ENCODE results near the gene TMEM45A. TPM values are rescaled to one million over a fixed set of nuclear protein-coding genes. Genes with fewer than 3 reads are reported as not detected.
"Not testable (repeated sequence)": the region's sequence is repeated elsewhere in the genome, so short reads cannot be mapped to it uniquely, and the experiment has no call there.

TMEM45A gene
- total RNA-seq, 2 experiments from 2014 or later, result 3.0 to 3.2 TPM

- H3K27ac Mint-ChIP-seq, result no peak overlapping the region
- H3K27me3 Mint-ChIP-seq, result no peaks in the 10 kb centered on the region
- no peak for DNase-seq
- no peak overlapping the region for H3K4me3 Mint-ChIP-seq
- H3K36me3 Mint-ChIP-seq, result peaks cover 2% of the 10 kb centered on the region
- H3K9me3 Mint-ChIP-seq, result peaks cover 10% of the 10 kb centered on the region
- H3K4me1 Mint-ChIP-seq, result peaks cover 3% of the 10 kb centered on the region
Observed at GRCh38 chr3:100468676-100469075, 23.7 kb upstream of the TMEM45A start.

- no peak for DNase-seq
Observed at GRCh38 chr3:100470951-100471350, 21.5 kb upstream of the TMEM45A start.

DNA sequence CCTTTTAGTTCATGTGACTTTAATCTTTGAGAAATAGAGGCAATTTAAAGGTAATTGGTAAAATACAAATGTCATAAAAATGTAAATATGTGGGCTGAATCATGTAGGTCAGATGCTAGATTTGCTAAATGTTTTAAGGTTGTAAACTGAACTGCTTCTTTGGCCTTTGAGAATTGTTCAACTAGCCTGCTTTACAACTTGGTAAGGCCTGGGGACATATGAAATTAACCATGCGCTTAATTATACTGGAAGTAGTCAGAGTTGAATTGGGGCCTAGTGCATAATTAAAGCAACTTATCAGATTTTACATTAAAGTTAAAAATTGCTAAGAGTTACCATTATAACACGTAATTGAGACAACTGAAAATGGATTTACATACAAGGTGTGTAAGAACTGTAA, 21.0 kb upstream of the TMEM45A start:
- no peak overlapping the region for H3K4me3 Mint-ChIP-seq
- DNase-seq, result no peak
- H3K27ac Mint-ChIP-seq, result no peak overlapping the region
- no peaks in the 10 kb centered on the region for H3K4me1 Mint-ChIP-seq
- peaks cover 10% of the 10 kb centered on the region for H3K9me3 Mint-ChIP-seq
- peaks cover 2% of the 10 kb centered on the region for H3K36me3 Mint-ChIP-seq
- H3K27me3 Mint-ChIP-seq, result no peaks in the 10 kb centered on the region

More at GRCh38 chr3:100470951-100471350, 21.5 kb upstream of the TMEM45A start:
- peaks cover under 1% of the 10 kb centered on the region for H3K4me1 Mint-ChIP-seq
- no peak overlapping the region for H3K27ac Mint-ChIP-seq
- no peaks in the 10 kb centered on the region for H3K27me3 Mint-ChIP-seq
- peaks cover 10% of the 10 kb centered on the region for H3K9me3 Mint-ChIP-seq
- peaks cover 2% of the 10 kb centered on the region for H3K36me3 Mint-ChIP-seq
- H3K4me3 Mint-ChIP-seq, result no peak overlapping the region

GRCh38 chr3:100477851-100478360, 14.5 kb upstream of the TMEM45A start:
- not testable (repeated sequence) for H3K9me3 Mint-ChIP-seq, H3K36me3 Mint-ChIP-seq

GRCh38 chr3:100478521-100478920, 13.9 kb upstream of the TMEM45A start:
- H3K9me3 Mint-ChIP-seq, H3K36me3 Mint-ChIP-seq: not testable (repeated sequence)

More at GRCh38 chr3:100477851-100478360, 14.5 kb upstream of the TMEM45A start:
- not testable (repeated sequence) for H3K4me1 Mint-ChIP-seq, H3K4me3 Mint-ChIP-seq, DNase-seq, H3K27ac Mint-ChIP-seq, H3K27me3 Mint-ChIP-seq

DNA sequence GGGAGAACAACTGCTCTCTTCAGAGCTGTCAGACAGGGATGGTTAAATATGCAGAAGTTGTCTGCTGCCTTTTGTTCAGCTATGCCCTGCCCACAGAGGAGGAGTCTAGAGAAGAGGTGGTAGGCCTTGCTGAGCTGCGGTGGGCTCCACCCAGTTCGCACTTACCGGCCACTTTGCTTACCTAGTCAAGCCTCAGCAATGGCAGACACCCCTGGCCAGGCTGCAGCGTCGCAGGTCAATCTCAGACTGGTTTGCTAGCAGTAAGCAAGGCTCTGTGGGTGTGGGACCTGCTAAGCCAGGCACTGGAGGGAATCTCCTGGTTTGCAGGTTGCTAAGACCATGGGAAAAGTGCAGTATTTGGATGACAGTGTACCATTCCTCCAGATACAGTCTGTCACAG, 12.3 kb upstream of the TMEM45A start:
- Mint-ChIP-seq H3K36me3 (no peaks in the 10 kb centered on the region), H3K4me1 (peaks cover 4% of the 10 kb centered on the region), H3K27me3 (peaks cover 22% of the 10 kb centered on the region), H3K4me3 (no peak overlapping the region), H3K9me3 (no peaks in the 10 kb centered on the region), H3K27ac (no peak overlapping the region)
- DNase-seq, result no peak

More at GRCh38 chr3:100478521-100478920, 13.9 kb upstream of the TMEM45A start:
- not testable (repeated sequence) for H3K27ac Mint-ChIP-seq, H3K4me3 Mint-ChIP-seq, H3K4me1 Mint-ChIP-seq, DNase-seq
- peaks cover 10% of the 10 kb centered on the region for H3K27me3 Mint-ChIP-seq

- DNase-seq, result no peak
- Mint-ChIP-seq H3K36me3 (no peaks in the 10 kb centered on the region), H3K27me3 (peaks cover 24% of the 10 kb centered on the region), H3K27ac (no peak overlapping the region), H3K4me1 (peaks cover 4% of the 10 kb centered on the region), H3K9me3 (no peaks in the 10 kb centered on the region), H3K4me3 (no peak overlapping the region)
Observed at GRCh38 chr3:100482176-100482575, 10.2 kb upstream of the TMEM45A start.

DNA sequence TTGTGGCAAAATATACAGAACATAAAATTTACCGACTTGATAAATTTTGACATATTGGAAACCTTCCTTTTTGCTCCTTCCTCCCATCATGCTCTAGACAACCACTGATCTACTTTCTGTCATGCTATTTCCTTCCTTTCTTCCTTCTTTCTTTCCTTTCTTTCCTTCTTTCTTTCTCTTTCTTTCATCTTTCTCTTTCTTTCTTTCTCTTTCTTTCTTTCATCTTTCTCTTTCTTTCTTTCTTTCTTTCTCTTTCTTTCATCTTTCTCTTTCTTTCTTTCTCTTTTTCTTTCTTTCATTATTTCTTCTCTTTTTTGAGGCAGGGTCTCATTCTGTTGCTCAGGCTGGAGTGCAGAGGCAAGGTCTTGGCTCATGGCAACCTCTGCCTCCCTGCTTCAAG, 8.9 kb upstream of the TMEM45A start:
- Mint-ChIP-seq H3K27ac (no peak overlapping the region), H3K4me3 (no peak overlapping the region), H3K27me3 (peaks cover 24% of the 10 kb centered on the region), H3K4me1 (peaks cover 4% of the 10 kb centered on the region), H3K36me3 (no peaks in the 10 kb centered on the region), H3K9me3 (no peaks in the 10 kb centered on the region)
- no peak for DNase-seq

GRCh38 chr3:100486808-100487207, 5.6 kb upstream of the TMEM45A start:
- Mint-ChIP-seq H3K4me3 (no peak overlapping the region), H3K27me3 (peaks cover 30% of the 10 kb centered on the region), H3K9me3 (no peaks in the 10 kb centered on the region), H3K36me3 (no peaks in the 10 kb centered on the region), H3K27ac (no peak overlapping the region), H3K4me1 (peaks cover 4% of the 10 kb centered on the region)
- DNase-seq, result no peak

DNA sequence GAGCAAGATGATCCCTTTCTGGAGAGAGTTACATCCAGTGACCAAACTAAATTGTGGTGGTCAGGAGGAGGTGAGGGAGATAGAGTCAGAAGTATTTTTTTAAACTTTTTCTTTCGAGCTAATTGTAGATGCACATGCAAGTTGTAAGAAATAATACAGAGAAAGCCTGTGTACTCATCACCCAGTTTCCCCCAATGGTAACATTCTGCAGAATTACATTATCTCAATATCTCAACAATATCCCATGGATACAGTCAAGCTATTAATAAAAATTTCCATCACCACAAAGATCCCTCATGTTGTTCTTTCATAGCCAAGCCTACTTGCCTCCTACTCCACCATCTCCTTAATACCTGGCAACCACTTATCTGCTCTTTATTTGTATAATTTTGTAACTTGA, 3.3 kb upstream of the TMEM45A start:
- no peak overlapping the region for H3K4me3 Mint-ChIP-seq
- H3K9me3 Mint-ChIP-seq, result no peaks in the 10 kb centered on the region
- H3K4me1 Mint-ChIP-seq, result peaks cover 5% of the 10 kb centered on the region
- peaks cover 29% of the 10 kb centered on the region for H3K27me3 Mint-ChIP-seq
- DNase-seq, result no peak
- no peaks in the 10 kb centered on the region for H3K36me3 Mint-ChIP-seq
- no peak overlapping the region for H3K27ac Mint-ChIP-seq

GRCh38 chr3:100496711-100497261, 4.4 kb downstream of the TMEM45A start:
- DNase-seq, result no peak
- H3K27me3 Mint-ChIP-seq, result peaks cover 30% of the 10 kb centered on the region
- H3K9me3 Mint-ChIP-seq, result no peaks in the 10 kb centered on the region
- H3K27ac Mint-ChIP-seq, result no peak overlapping the region
- no peak overlapping the region for H3K4me3 Mint-ChIP-seq
- H3K4me1 Mint-ChIP-seq, result peaks cover 5% of the 10 kb centered on the region
- no peaks in the 10 kb centered on the region for H3K36me3 Mint-ChIP-seq

DNA sequence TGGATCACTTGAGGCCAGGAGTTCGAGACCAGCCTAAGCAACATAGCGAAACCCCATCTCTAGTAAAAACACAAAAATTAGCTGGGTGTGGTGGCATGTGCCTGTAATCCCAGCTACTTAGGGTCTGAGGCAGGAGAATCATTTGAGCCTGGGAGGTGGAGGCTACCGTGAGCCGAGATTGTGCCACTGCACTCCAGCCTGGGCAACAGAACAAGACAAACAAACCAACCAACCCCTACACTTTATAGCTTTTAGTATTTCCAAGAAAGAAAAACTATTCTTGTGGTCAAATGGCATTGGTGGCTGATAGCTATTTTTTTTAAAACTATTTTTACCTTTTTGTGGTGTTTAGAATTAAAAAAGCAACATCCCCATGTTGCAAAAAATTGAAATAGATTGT, 7.2 kb downstream of the TMEM45A start:
- Mint-ChIP-seq H3K4me3 (no peak overlapping the region), H3K4me1 (no peaks in the 10 kb centered on the region), H3K27me3 (peaks cover 24% of the 10 kb centered on the region), H3K9me3 (no peaks in the 10 kb centered on the region), H3K36me3 (no peaks in the 10 kb centered on the region), H3K27ac (no peak overlapping the region)
- no peak for DNase-seq

DNA sequence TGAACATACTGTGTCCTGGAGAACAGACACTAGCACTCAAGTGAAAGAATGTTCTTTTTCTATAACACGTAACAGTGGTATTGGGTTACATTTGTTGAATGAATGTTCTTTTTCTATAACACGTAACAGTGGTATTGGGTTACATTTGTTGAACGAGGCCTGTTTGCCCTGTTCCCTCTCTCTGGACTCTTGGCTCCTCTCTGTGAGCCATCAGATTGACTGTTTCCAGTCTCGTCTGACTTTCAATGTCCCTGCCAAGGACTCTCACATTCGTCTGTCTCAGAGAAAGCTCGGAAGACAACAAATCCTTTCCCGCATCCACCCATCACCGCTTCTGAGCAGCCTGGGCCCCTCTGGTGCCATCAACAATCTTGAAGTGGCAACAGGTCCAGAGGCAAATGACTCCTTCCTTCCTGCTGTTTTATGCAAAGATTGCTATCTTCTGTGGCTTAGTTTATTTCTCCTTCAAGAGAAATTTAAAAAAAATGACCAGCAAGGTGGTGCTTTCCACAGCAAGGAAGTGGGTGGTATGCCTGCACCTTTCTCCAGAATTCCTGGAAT, 8.0 kb downstream of the TMEM45A start:
- no peaks in the 10 kb centered on the region for H3K36me3 Mint-ChIP-seq
- no peaks in the 10 kb centered on the region for H3K9me3 Mint-ChIP-seq
- peaks cover 25% of the 10 kb centered on the region for H3K27me3 Mint-ChIP-seq
- no peak overlapping the region for H3K27ac Mint-ChIP-seq
- no peak overlapping the region for H3K4me3 Mint-ChIP-seq
- DNase-seq, result no peak
- H3K4me1 Mint-ChIP-seq, result no peaks in the 10 kb centered on the region

DNA sequence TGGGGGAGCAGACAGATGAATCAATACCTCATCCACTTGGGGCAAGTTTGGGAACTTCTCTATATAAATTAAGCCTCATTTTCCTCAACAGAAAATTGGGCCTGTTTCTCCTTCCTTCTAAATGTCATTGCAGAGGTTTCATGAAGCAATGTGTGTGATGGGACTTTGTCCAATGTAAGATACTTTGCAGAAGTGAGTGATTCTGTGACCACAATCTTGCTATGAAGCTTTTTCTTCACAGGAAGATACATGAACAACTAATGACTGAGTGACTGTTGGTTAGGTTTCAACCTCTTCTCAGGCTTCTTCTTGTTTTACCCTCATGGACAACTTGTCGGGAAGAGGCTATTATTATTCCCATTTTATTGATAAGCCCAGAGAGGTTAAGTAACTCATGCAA, 11.0 kb downstream of the TMEM45A start:
- Mint-ChIP-seq H3K9me3 (no peaks in the 10 kb centered on the region), H3K27me3 (peaks cover 36% of the 10 kb centered on the region), H3K4me1 (no peaks in the 10 kb centered on the region), H3K4me3 (no peak overlapping the region), H3K27ac (no peak overlapping the region), H3K36me3 (no peaks in the 10 kb centered on the region)
- DNase-seq, result no peak

- H3K4me3 Mint-ChIP-seq, result no peak overlapping the region
- DNase-seq, result no peak
- peaks cover 33% of the 10 kb centered on the region for H3K27me3 Mint-ChIP-seq
- no peaks in the 10 kb centered on the region for H3K4me1 Mint-ChIP-seq
- H3K9me3 Mint-ChIP-seq, result no peaks in the 10 kb centered on the region
- no peak overlapping the region for H3K27ac Mint-ChIP-seq
- H3K36me3 Mint-ChIP-seq, result no peaks in the 10 kb centered on the region
Observed at GRCh38 chr3:100506355-100506754, 13.9 kb downstream of the TMEM45A start.

DNA sequence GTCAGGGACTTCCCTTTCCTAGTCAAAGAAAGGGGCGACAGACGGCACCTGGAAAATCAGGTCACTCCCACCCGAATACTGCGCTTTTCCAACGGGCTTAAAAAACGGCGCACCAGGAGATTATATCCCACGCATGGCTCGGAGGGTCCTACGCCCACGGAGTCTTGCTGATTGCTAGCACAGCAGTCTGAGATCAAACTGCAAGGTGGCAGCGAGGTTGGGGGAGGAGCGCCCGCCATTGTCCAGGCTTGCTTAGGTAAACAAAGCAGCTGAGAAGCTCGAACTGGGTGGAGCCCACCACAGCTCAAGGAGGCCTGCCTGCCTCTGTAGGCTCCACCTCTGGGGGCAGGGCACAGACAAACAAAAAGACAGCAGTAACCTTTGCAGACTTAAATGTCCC, 17.4 kb downstream of the TMEM45A start:
- H3K4me1 Mint-ChIP-seq, DNase-seq, H3K27ac Mint-ChIP-seq, H3K36me3 Mint-ChIP-seq, H3K4me3 Mint-ChIP-seq, H3K9me3 Mint-ChIP-seq: not testable (repeated sequence)
- H3K27me3 Mint-ChIP-seq, result peaks cover 25% of the 10 kb centered on the region
